ENCODE results near the gene USP53.
A peak's percentile ranks its signal among the peaks of the same experiment; 100 is the strongest.

USP53 gene

GRCh38 chr4:119284876-119285780 is 72.6 kb downstream of the USP53 start:
- TF ChIP-seq CTCF (IDR thresholded peaks at IDR 0.05; ENCODE audit: insufficient read depth, low read length, missing control alignments), result no peak
- DNase-seq (ENCODE audit: low read depth, low spot score), result no peak
- no peak overlapping the region; the same call in 1 of the 2 replicates for H3K4me3 ChIP-seq (ENCODE audit: low read depth, low read length)
- CTCF ChIA-PET, result interaction anchor here (0.6 kb wide), 1 partner anchor 243 kb away, joined by 3 read pairs; no protein-coding TSS in a partner anchor
- POLR2A ChIA-PET, result no interaction called here

- ChIA-PET CTCF (interaction anchor here (0.6 to 1.1 kb wide), 24 partner anchors 9 to 318 kb away, joined by 3 to 17 read pairs (median 4); partner anchors contain the start of gene USP53), POLR2A (interaction anchor here (0.5 kb wide), 1 partner anchor 304 kb away, joined by 3 read pairs; no protein-coding TSS in a partner anchor)
- DNase-seq (ENCODE audit: low read depth, low spot score), result peak; percentile 50
Measured at GRCh38 chr4:119286377-119287002, 74.0 kb downstream of the USP53 start.

GRCh38 chr4:119289313-119289712 is 76.8 kb downstream of the USP53 start:
- POLR2A ChIA-PET, result no interaction called here
- TF ChIP-seq CTCF (IDR thresholded peaks at IDR 0.05; ENCODE audit: insufficient read depth, low read length, missing control alignments), result no peak
- no peak for DNase-seq (ENCODE audit: low read depth, low spot score)
- CTCF ChIA-PET, result interaction anchor here (1.0 to 6.3 kb wide), 6 partner anchors 11 to 309 kb away, joined by 3 to 63 read pairs (median 6); a partner anchor contains a TSS
- H3K4me3 ChIP-seq (ENCODE audit: low read depth, low read length), result no peak overlapping the region

More at GRCh38 chr4:119286377-119287002, 74.0 kb downstream of the USP53 start:
- no peak overlapping the region for H3K4me3 ChIP-seq (ENCODE audit: low read depth, low read length)
- TF ChIP-seq CTCF (IDR thresholded peaks at IDR 0.05; ENCODE audit: insufficient read depth, low read length, missing control alignments), result peak; percentile 25

- ChIA-PET POLR2A (no interaction called here), CTCF (interaction anchor here (1.1 to 6.3 kb wide), 6 partner anchors 9 to 310 kb away, joined by 3 to 63 read pairs (median 7); a partner anchor contains a TSS)
- DNase-seq (ENCODE audit: low read depth, low spot score), result no peak
- TF ChIP-seq CTCF (IDR thresholded peaks at IDR 0.05; ENCODE audit: insufficient read depth, low read length, missing control alignments), result no peak
- H3K4me3 ChIP-seq (ENCODE audit: low read depth, low read length), result no peak overlapping the region
Measured at GRCh38 chr4:119290598-119290997, 78.1 kb downstream of the USP53 start.

GRCh38 chr4:119296356-119296755 is 83.8 kb downstream of the USP53 start:
- no peak for TF ChIP-seq CTCF (IDR thresholded peaks at IDR 0.05; ENCODE audit: insufficient read depth, low read length, missing control alignments)
- DNase-seq (ENCODE audit: low read depth, low spot score), result no peak
- ChIA-PET CTCF (interaction anchor here (2.4 kb wide), 1 partner anchor 255 kb away, joined by 12 read pairs; no protein-coding TSS in a partner anchor), POLR2A (no interaction called here)
- H3K4me3 ChIP-seq (ENCODE audit: low read depth, low read length), result no peak overlapping the region

- H3K4me3 ChIP-seq (ENCODE audit: low read depth, low read length), result peak overlapping the region; percentile 89
- ChIA-PET POLR2A (no interaction called here), CTCF (interaction anchor here (0.6 to 5.5 kb wide), 6 partner anchors 10 to 330 kb away, joined by 3 to 49 read pairs (median 4); no protein-coding TSS in a partner anchor)
- TF ChIP-seq CTCF (IDR thresholded peaks at IDR 0.05; ENCODE audit: insufficient read depth, low read length, missing control alignments), result no peak
- DNase-seq (ENCODE audit: low read depth, low spot score), result no peak
Measured at GRCh38 chr4:119297795-119298194, 85.3 kb downstream of the USP53 start.

Data from AG04449 (cell line).